HG02588 (cell line): ENCODE results near the gene LACC1.

Experiments
- ATAC-seq: cut with Tn5 transposase; IDR thresholded peaks from one replicate; pipeline ENCODE4 v1.9.1; 2021; ENCODE audit warnings: mild to moderate bottlenecking, moderate library complexity; ENCODE audit not compliant: unreplicated experiment

The LACC1 gene

GRCh38 chr13:43939086-43939485 lies 59.4 kb downstream of the LACC1 start:
- no peak for ATAC-seq

- no peak for ATAC-seq
Measured at GRCh38 chr13:43942286-43942685, 62.6 kb downstream of the LACC1 start.
